Adrenal gland (tissue), 5 donors: Measurements from ENCODE around the gene BCL2L13.

Source experiments
- CTCF ChIP-seq, 6 experiments: fragments of 450-650 bp in 4 of 6; fragments of 200-600 bp in 2 of 6; sonication (generic) in 1 of 6; IDR thresholded peaks; 1 replicate in 5 of 6; 2 replicates in 1 of 6; pipeline versions ENCODE4 v1.5.1 to v1.8.0; 2016 to 2021; ENCODE audit warnings: antibody characterized with exemption in 6 of 6, mild to moderate bottlenecking in 2 of 6, moderate library complexity in 1 of 6
- POLR2A ChIP-seq, 2 donors: fragments of 450-650 bp; IDR thresholded peaks; one replicate each; pipeline ENCODE4 v1.6.1; 2017; ENCODE audit warnings: antibody characterized with exemption in 2 of 2, mild to moderate bottlenecking in 2 of 2, moderate library complexity in 1 of 2
- donor health status: DM: no; HTN: no; CAD: no.

GRCh38 chr22:17607891-17608521 is 30.6 kb upstream of the BCL2L13 start:
- TF ChIP-seq CTCF (IDR thresholded peaks at IDR 0.05) = no peak
- no peak for TF ChIP-seq POLR2A (IDR thresholded peaks at IDR 0.05)
